Measurements from ENCODE around the gene STUB1. TPM values are rescaled to one million over a fixed set of nuclear protein-coding genes. Genes with fewer than 3 reads are reported as not detected.

Gene STUB1
- total RNA-seq, 1 donor from 2014 or later: 86.0 TPM

- ATAC-seq: peak; percentile 82 to 83
- peaks cover 58% of the 10 kb centered on the region for H3K4me1 ChIP-seq
- intact Hi-C loops (cut with DNase I): no loop called here
- peak within 1 kb of the TSS; percentile 83 for H3K4me3 ChIP-seq
- H3K27me3 ChIP-seq (ENCODE audit: low read depth): no peaks in the 10 kb centered on the region
- no peaks in the 10 kb centered on the region for H3K9me3 ChIP-seq
- H3K36me3 ChIP-seq: peaks cover 36% of the 10 kb centered on the region
- no peak for TF ChIP-seq CTCF (IDR thresholded peaks at IDR 0.05)
- DNase-seq: peak; percentile 99
- H3K27ac ChIP-seq: peak within 1 kb of the TSS; percentile 89
These were observed 4.0 kb downstream of the STUB1 start, which contains the start of gene JMJD8 for GRCh38 chr16:684071-684794. TSS of gene JMJD8 (minus strand) at chr16:684334. CDS start at chr16:684319, 15 bp downstream.

GRCh38 chr16:684961-685696, 4.9 kb downstream of the STUB1 start:
- DNase-seq (peak; percentile 61), ATAC-seq (no peak)
- Histone ChIP-seq H3K27me3 (ENCODE audit: low read depth) (no peaks in the 10 kb centered on the region), H3K4me1 (peaks cover 61% of the 10 kb centered on the region), H3K9me3 (no peaks in the 10 kb centered on the region), H3K27ac (peak overlapping the region; percentile 89), H3K4me3 (peak overlapping the region; percentile 83), H3K36me3 (peaks cover 36% of the 10 kb centered on the region)
- TF ChIP-seq CTCF (IDR thresholded peaks at IDR 0.05): no peak
- intact Hi-C loops (cut with DNase I): no loop called here

GRCh38 chr16:685967-686366, 5.8 kb downstream of the STUB1 start:
- peaks cover 66% of the 10 kb centered on the region for H3K4me1 ChIP-seq
- DNase-seq (peak; percentile 74), ATAC-seq (no peak)

GRCh38 chr16:686459-687260, 6.5 kb downstream of the STUB1 start:
- no peak for ATAC-seq
- peaks cover 60% of the 10 kb centered on the region for H3K4me1 ChIP-seq
- H3K36me3 ChIP-seq: peaks cover 31% of the 10 kb centered on the region
- no peak for TF ChIP-seq CTCF (IDR thresholded peaks at IDR 0.05)
- no peak overlapping the region for H3K27ac ChIP-seq
- H3K27me3 ChIP-seq (ENCODE audit: low read depth): no peaks in the 10 kb centered on the region
- no peak overlapping the region for H3K4me3 ChIP-seq
- intact Hi-C loops (cut with DNase I): no loop called here
- no peaks in the 10 kb centered on the region for H3K9me3 ChIP-seq
- DNase-seq: no peak

More at GRCh38 chr16:685967-686366, 5.8 kb downstream of the STUB1 start:
- Histone ChIP-seq H3K9me3 (no peaks in the 10 kb centered on the region), H3K36me3 (peaks cover 36% of the 10 kb centered on the region), H3K27me3 (ENCODE audit: low read depth) (no peaks in the 10 kb centered on the region), H3K27ac (no peak overlapping the region), H3K4me3 (no peak overlapping the region)
- intact Hi-C loops (cut with DNase I): no loop called here
- peak; percentile 36 for TF ChIP-seq CTCF (IDR thresholded peaks at IDR 0.05)

GRCh38 chr16:687499-687898, 7.3 kb downstream of the STUB1 start:
- Histone ChIP-seq H3K9me3 (no peaks in the 10 kb centered on the region), H3K27ac (no peak overlapping the region), H3K4me3 (no peak overlapping the region), H3K36me3 (peaks cover 22% of the 10 kb centered on the region), H3K4me1 (peaks cover 52% of the 10 kb centered on the region), H3K27me3 (ENCODE audit: low read depth) (peaks cover 6% of the 10 kb centered on the region)
- no peak for TF ChIP-seq CTCF (IDR thresholded peaks at IDR 0.05)
- intact Hi-C loops (cut with DNase I): no loop called here
- DNase-seq: no peak
- ATAC-seq: no peak
